Stimulated activated CD8-positive, alpha-beta memory T cell treated with anti-CD3 and anti-CD28 coated beads, Interleukin-15, amount 100 ng/mL, for 4 hours (primary cell): ENCODE measurements around the gene FARS2.
"Not testable (repeated sequence)": the region's sequence is repeated elsewhere in the genome, so short reads cannot be mapped to it uniquely, and the experiment has no call there.

Source experiments
- DNase-seq, 2 donors: peaks; one replicate each; pipeline ENCODE4 v3.0.0-alpha.2; 2020; ENCODE audit warnings: low read depth in 2 of 2

Gene FARS2

GRCh38 chr6:5665173-5665572, 403.9 kb downstream of the FARS2 start:
- no peak for DNase-seq

GRCh38 chr6:5665667-5666066, 404.4 kb downstream of the FARS2 start:
- DNase-seq = no peak

GRCh38 chr6:5666695-5667094, 405.4 kb downstream of the FARS2 start:
- no peak for DNase-seq

- DNase-seq = no peak
These were observed 406.4 kb downstream of the FARS2 start for GRCh38 chr6:5667737-5668136.

- no peak for DNase-seq
These were observed 409.1 kb downstream of the FARS2 start for GRCh38 chr6:5670381-5670780.

GRCh38 chr6:5670811-5671561, 409.7 kb downstream of the FARS2 start:
- no peak for DNase-seq

GRCh38 chr6:5671601-5672559, 410.6 kb downstream of the FARS2 start:
- DNase-seq = no peak

GRCh38 chr6:5672581-5673011, 411.3 kb downstream of the FARS2 start:
- DNase-seq = no peak

GRCh38 chr6:5673019-5673790, 411.9 kb downstream of the FARS2 start:
- DNase-seq = no peak

GRCh38 chr6:5674141-5674540, 412.8 kb downstream of the FARS2 start:
- no peak for DNase-seq

GRCh38 chr6:5674721-5675120, 413.4 kb downstream of the FARS2 start:
- no peak for DNase-seq

GRCh38 chr6:5676701-5677100, 415.4 kb downstream of the FARS2 start:
- DNase-seq = no peak

- no peak for DNase-seq
These were observed 416.1 kb downstream of the FARS2 start for GRCh38 chr6:5677219-5678000.

GRCh38 chr6:5679270-5679669, 418.0 kb downstream of the FARS2 start:
- no peak for DNase-seq

- no peak for DNase-seq
These were observed 418.4 kb downstream of the FARS2 start for GRCh38 chr6:5679691-5680090.

- no peak for DNase-seq
These were observed 418.8 kb downstream of the FARS2 start for GRCh38 chr6:5680095-5680494.

- no peak for DNase-seq
These were observed 420.2 kb downstream of the FARS2 start for GRCh38 chr6:5681480-5681879.

- DNase-seq = no peak
These were observed 421.2 kb downstream of the FARS2 start for GRCh38 chr6:5682530-5682929.

GRCh38 chr6:5683747-5684146, 422.4 kb downstream of the FARS2 start:
- DNase-seq = not testable (repeated sequence)

GRCh38 chr6:5684320-5685053, 423.2 kb downstream of the FARS2 start:
- no peak for DNase-seq
